Panc1 (cell line): ENCODE results near the gene IQCH. TPM values are rescaled to one million over a fixed set of nuclear protein-coding genes. Genes with fewer than 3 reads are reported as not detected.
"Not testable (repeated sequence)": the region's sequence is repeated elsewhere in the genome, so short reads cannot be mapped to it uniquely, and the experiment has no call there.

Source experiments
- ATAC-seq: fragments of 200-7000 bp; cut with Tn5 transposase; 2 replicates; pipeline ENCODE4 v1.9.1; 2020; ENCODE audit warnings: mild to moderate bottlenecking, moderate library complexity
- BruUV-seq: library from RNA; stranded (reverse); fragments of 400-500 nt; replicated peaks from 2 replicates; lab custom pipeline; 2021; lab: Mats Ljungman, UMichigan
- CTCF ChIA-PET: fragments of 300-600 bp; sonication (Branson Sonifier 250); formaldehyde crosslinking; loops from one replicate; lab custom pipeline; 2022; ENCODE audit warnings: antibody characterized with exemption; lab: Charles Lee
- POLR2A ChIA-PET: fragments of 300-600 bp; sonication (Branson Sonifier 250); formaldehyde crosslinking; loops from one replicate; lab custom pipeline; 2022; ENCODE audit warnings: antibody characterized with exemption; lab: Charles Lee
- DNase-seq: peaks from one replicate; pipeline ENCODE4 v3.0.0-alpha.2; 2010; ENCODE audit warnings: low read depth, low spot score
- H3K27ac ChIP-seq: 2 replicates; pipeline ENCODE4 v1.5.1; 2011; ENCODE audit warnings: mild to moderate bottlenecking, low read length, inconsistent platforms
- H3K27me3 ChIP-seq: fragments of 200-500 bp; sonication (Bioruptor generic); 2 replicates; pipeline ENCODE4 v1.6.0; 2014; ENCODE audit warnings: low read length, inconsistent platforms; ENCODE audit not compliant: control insufficient read depth, insufficient read depth
- H3K36me3 ChIP-seq: fragments of 200-500 bp; sonication (Bioruptor generic); 2 replicates; pipeline ENCODE4 v1.5.1; 2014; ENCODE audit warnings: inconsistent platforms, mild to moderate bottlenecking, low read length, moderate library complexity; ENCODE audit not compliant: control insufficient read depth, insufficient read depth
- H3K4me1 ChIP-seq: 2 replicates; pipeline ENCODE4 v1.5.1; 2011; ENCODE audit warnings: inconsistent platforms, mild to moderate bottlenecking, low read length, moderate library complexity; ENCODE audit not compliant: control insufficient read depth, insufficient read depth
- H3K4me3 ChIP-seq, 2 experiments: 2 replicates each; pipeline ENCODE4 v1.5.1; 2011 to 2012; ENCODE audit warnings: low read depth in 2 of 2, low read length in 2 of 2, mild to moderate bottlenecking in 2 of 2, inconsistent platforms in 1 of 2, moderate library complexity in 1 of 2
- H3K9me3 ChIP-seq: fragments of 200-500 bp; sonication (Bioruptor generic); 2 replicates; pipeline ENCODE4 v1.5.1; 2014; ENCODE audit warnings: low read depth, mild to moderate bottlenecking, inconsistent platforms, low read length, moderate library complexity; ENCODE audit not compliant: control insufficient read depth, insufficient read depth
- POLR2AphosphoS5 ChIP-seq: IDR thresholded peaks from 2 replicates; pipeline ENCODE4 v1.6.1; 2012; ENCODE audit warnings: mild to moderate bottlenecking, low read depth, low read length, moderate library complexity
- SIN3A ChIP-seq: IDR thresholded peaks from 2 replicates; pipeline ENCODE4 v1.6.1; 2012; ENCODE audit warnings: low read depth, mild to moderate bottlenecking, low read length, moderate library complexity, borderline replicate concordance; ENCODE audit not compliant: insufficient read depth
- TCF7L2 ChIP-seq: IDR thresholded peaks from 2 replicates; pipeline ENCODE4 v1.6.1; 2011; ENCODE audit warnings: mild to moderate bottlenecking, low read depth, low read length, inconsistent platforms
- in situ Hi-C: cut with HindIII; loops from 2 replicates; pipeline ENCODE4 v1.10.0; 2016; ENCODE audit warnings: low sequenced_read_pairs, low pct_unique_long_range_greater_than_20kb
- intact Hi-C: fragments of 100-400 bp; cut with micrococcal nuclease; formaldehyde crosslinking; loops from one replicate; pipeline ENCODE4 v1.10.0; 2022; ENCODE audit not compliant: unreplicated experiment
- total RNA-seq: library from RNA; stranded (reverse); gene quantifications from one replicate; pipeline ENCODE4 v1.2.1, GENCODE V29; 2021; ENCODE audit not compliant: unreplicated experiment
- TF ChIP-seq, protein P1 (sequence below): fragments of 450-650 bp; IDR thresholded peaks from 2 replicates; pipeline ENCODE4 v1.5.1; 2017; ENCODE audit warnings: mild to moderate bottlenecking
- TF ChIP-seq, protein P2 (sequence below), 2 experiments: IDR thresholded peaks; 2 replicates each; pipeline ENCODE4 v1.6.1; 2011 to 2012; ENCODE audit warnings: low read depth in 2 of 2, control low read depth in 1 of 2, low read length in 1 of 2, mild to moderate bottlenecking in 1 of 2, moderate library complexity in 1 of 2; ENCODE audit not compliant: insufficient read depth in 1 of 2

The IQCH gene
- total RNA-seq, 1 experiment from 2014 or later, result 3.9 TPM

GRCh38 chr15:67242708-67243111 lies 11.9 kb upstream of the IQCH start:
- Histone ChIP-seq H3K36me3 (no peaks in the 10 kb centered on the region), H3K27ac (no peak overlapping the region), H3K4me3 (no peak overlapping the region), H3K4me1 (peaks cover 37% of the 10 kb centered on the region), H3K9me3 (no peaks in the 10 kb centered on the region; the same call in 1 of the 2 replicates), H3K27me3 (no peaks in the 10 kb centered on the region)
- intact Hi-C loops, result loop anchor here (10.0 kb wide), 1 partner anchor 592 kb away; no protein-coding TSS in a partner anchor
- peak; percentile 59; the same call in 1 of the 2 replicates for ATAC-seq
- CTCF ChIA-PET, result no interaction called here
- POLR2A ChIA-PET, result interaction anchor here (0.7 kb wide), 1 partner anchor 42 kb away, joined by 6 read pairs; no protein-coding TSS in a partner anchor
- no peak for DNase-seq
- no TSS peak for BruUV-seq
- no peak for TF ChIP-seq POLR2AphosphoS5
- TF ChIP-seq, protein P1, sequence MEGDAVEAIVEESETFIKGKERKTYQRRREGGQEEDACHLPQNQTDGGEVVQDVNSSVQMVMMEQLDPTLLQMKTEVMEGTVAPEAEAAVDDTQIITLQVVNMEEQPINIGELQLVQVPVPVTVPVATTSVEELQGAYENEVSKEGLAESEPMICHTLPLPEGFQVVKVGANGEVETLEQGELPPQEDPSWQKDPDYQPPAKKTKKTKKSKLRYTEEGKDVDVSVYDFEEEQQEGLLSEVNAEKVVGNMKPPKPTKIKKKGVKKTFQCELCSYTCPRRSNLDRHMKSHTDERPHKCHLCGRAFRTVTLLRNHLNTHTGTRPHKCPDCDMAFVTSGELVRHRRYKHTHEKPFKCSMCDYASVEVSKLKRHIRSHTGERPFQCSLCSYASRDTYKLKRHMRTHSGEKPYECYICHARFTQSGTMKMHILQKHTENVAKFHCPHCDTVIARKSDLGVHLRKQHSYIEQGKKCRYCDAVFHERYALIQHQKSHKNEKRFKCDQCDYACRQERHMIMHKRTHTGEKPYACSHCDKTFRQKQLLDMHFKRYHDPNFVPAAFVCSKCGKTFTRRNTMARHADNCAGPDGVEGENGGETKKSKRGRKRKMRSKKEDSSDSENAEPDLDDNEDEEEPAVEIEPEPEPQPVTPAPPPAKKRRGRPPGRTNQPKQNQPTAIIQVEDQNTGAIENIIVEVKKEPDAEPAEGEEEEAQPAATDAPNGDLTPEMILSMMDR, result no peak
- TF ChIP-seq, protein P2, sequence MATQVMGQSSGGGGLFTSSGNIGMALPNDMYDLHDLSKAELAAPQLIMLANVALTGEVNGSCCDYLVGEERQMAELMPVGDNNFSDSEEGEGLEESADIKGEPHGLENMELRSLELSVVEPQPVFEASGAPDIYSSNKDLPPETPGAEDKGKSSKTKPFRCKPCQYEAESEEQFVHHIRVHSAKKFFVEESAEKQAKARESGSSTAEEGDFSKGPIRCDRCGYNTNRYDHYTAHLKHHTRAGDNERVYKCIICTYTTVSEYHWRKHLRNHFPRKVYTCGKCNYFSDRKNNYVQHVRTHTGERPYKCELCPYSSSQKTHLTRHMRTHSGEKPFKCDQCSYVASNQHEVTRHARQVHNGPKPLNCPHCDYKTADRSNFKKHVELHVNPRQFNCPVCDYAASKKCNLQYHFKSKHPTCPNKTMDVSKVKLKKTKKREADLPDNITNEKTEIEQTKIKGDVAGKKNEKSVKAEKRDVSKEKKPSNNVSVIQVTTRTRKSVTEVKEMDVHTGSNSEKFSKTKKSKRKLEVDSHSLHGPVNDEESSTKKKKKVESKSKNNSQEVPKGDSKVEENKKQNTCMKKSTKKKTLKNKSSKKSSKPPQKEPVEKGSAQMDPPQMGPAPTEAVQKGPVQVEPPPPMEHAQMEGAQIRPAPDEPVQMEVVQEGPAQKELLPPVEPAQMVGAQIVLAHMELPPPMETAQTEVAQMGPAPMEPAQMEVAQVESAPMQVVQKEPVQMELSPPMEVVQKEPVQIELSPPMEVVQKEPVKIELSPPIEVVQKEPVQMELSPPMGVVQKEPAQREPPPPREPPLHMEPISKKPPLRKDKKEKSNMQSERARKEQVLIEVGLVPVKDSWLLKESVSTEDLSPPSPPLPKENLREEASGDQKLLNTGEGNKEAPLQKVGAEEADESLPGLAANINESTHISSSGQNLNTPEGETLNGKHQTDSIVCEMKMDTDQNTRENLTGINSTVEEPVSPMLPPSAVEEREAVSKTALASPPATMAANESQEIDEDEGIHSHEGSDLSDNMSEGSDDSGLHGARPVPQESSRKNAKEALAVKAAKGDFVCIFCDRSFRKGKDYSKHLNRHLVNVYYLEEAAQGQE (IDR thresholded peaks at IDR 0.05; ENCODE audit: insufficient read depth in 1 of 2, low read depth in 2 of 2, low read length in 1 of 2), result no peak
- TF ChIP-seq TCF7L2, result no peak
- TF ChIP-seq SIN3A, result no peak
- in situ Hi-C loops, result no loop called here

GRCh38 chr15:67244971-67245478 lies 9.6 kb upstream of the IQCH start:
- Histone ChIP-seq H3K9me3 (no peaks in the 10 kb centered on the region; the same call in 1 of the 2 replicates), H3K4me3 (no peak overlapping the region), H3K4me1 (peaks cover 28% of the 10 kb centered on the region), H3K27ac (no peak overlapping the region), H3K36me3 (no peaks in the 10 kb centered on the region), H3K27me3 (no peaks in the 10 kb centered on the region)
- POLR2A ChIA-PET, result no interaction called here
- BruUV-seq, result no TSS peak
- intact Hi-C loops, result loop anchor here (10.0 kb wide), 1 partner anchor 590 kb away; no protein-coding TSS in a partner anchor
- no peak for TF ChIP-seq TCF7L2
- TF ChIP-seq SIN3A, result no peak
- TF ChIP-seq, protein P2 (IDR thresholded peaks at IDR 0.05; ENCODE audit: insufficient read depth in 1 of 2, low read depth in 2 of 2, low read length in 1 of 2), result no peak
- TF ChIP-seq, protein P1, result no peak
- no peak for TF ChIP-seq POLR2AphosphoS5
- CTCF ChIA-PET, result interaction anchor here (0.6 kb wide), 1 partner anchor 398 kb away, joined by 3 read pairs; no protein-coding TSS in a partner anchor
- ATAC-seq, result no peak
- in situ Hi-C loops, result no loop called here
- no peak for DNase-seq

DNA sequence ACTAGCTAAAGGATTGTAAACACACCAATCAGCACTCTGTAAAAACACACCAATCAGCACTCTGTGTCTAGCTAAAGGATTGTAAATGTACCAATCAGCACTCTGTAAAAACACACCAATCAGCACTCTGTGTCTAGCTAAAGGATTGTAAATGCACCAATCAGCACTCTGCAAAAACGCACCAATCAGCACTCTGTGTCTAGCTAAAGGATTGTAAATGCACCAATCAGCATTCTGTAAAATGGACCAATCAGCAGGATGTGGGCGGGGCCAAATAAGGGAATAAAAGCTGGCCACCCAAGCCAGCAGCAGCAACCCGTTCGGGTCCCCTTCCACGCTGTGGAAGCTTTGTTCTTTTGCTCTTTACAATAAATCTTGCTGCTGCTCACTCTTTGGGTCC lies 8.0 kb upstream of the IQCH start:
- H3K4me3 ChIP-seq, ATAC-seq, CTCF ChIA-PET, BruUV-seq, H3K9me3 ChIP-seq, H3K27ac ChIP-seq, POLR2A ChIA-PET, H3K27me3 ChIP-seq, in situ Hi-C loops, H3K36me3 ChIP-seq, DNase-seq: not testable (repeated sequence)
- H3K4me1 ChIP-seq, result peaks cover 15% of the 10 kb centered on the region
- intact Hi-C loops, result loop anchor here (10.0 kb wide), 1 partner anchor 588 kb away; no protein-coding TSS in a partner anchor
